HS-27A (cell line): ENCODE data around the gene ANKAR.
A peak's percentile ranks its signal among the peaks of the same experiment; 100 is the strongest.
"Not testable (repeated sequence)": the region's sequence is repeated elsewhere in the genome, so short reads cannot be mapped to it uniquely, and the experiment has no call there.

Experiments
- DNase-seq: peaks from one replicate; pipeline ENCODE4 v3.0.0-alpha.2; 2012; ENCODE audit warnings: low read depth, missing footprints

Gene ANKAR

DNA sequence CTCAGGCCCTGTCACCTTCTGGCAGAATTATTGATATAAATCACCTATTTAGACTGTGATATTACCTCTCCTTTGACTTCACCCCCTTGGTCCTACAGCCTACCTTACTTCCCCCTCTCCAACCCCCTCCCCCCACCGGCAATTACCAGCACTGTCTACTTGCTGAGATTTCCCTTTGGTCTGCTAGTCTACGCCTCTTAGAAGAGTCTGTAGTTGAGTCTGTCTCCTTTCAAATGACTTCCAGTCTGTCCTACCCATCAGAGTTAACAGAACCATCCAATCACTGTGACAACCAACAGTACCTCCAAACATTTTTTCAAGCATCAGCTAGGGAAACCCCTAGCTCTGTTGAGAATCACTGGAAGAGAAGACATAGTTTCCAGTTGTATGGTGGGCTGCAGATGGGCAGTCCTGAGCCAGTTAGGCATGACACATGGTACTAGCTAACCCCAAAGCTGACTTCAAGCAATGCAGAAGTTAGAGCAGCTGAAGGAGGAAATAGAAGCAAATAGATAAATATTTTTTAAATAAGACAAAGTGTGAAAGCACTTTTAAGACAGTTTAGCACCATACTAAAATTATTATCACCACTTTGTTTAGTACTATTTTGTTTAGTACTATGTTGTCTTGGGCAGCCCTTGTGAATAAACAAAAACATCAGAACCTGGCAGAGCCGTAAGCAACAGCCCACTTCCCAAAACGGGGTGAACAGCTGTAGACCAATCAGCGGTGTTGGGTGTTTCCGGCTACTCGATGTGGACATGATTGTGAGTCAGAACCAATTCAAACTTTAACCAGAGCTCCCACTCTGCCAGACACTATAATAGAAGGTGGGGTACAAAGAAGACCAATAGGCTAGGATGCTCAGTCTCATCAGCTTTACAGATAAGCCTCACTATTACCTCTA, 15.9 kb upstream of the ANKAR start:
- no peak for DNase-seq

DNA sequence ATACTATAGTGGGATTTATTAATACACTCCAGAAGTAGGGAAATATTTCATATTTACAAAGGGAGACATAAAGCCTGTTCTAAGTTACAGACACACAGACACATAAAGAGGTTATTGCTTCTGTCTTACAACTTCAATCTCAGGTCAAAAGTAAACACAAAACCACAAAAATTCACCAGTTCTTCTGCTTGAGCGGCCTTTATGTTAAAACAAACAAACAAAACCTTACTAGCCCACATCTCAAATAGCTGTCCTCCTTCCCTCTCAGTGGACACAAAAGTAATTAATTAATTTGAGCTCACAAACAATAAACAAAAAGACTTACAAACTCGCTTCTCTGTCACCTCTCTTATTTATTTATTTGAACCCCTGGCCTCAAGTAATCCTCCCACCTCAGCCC, 14.7 kb upstream of the ANKAR start:
- DNase-seq = no peak

DNA sequence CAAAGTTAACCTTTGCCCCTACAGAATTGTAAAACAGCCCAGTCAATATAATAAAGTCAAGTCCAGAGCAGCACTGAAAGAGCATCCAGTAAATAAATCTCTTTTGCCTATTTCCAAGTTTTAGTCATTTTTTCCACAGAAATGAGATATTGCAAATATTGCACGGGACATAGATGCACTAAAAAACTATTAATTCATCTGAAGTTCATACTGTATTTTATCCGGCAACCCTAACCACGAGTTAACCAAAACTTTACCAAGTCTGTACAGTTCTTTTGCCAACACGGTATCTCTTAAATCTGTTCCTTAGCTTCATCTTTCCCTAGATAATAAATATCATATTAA, 13.7 kb upstream of the ANKAR start:
- DNase-seq = no peak

DNA sequence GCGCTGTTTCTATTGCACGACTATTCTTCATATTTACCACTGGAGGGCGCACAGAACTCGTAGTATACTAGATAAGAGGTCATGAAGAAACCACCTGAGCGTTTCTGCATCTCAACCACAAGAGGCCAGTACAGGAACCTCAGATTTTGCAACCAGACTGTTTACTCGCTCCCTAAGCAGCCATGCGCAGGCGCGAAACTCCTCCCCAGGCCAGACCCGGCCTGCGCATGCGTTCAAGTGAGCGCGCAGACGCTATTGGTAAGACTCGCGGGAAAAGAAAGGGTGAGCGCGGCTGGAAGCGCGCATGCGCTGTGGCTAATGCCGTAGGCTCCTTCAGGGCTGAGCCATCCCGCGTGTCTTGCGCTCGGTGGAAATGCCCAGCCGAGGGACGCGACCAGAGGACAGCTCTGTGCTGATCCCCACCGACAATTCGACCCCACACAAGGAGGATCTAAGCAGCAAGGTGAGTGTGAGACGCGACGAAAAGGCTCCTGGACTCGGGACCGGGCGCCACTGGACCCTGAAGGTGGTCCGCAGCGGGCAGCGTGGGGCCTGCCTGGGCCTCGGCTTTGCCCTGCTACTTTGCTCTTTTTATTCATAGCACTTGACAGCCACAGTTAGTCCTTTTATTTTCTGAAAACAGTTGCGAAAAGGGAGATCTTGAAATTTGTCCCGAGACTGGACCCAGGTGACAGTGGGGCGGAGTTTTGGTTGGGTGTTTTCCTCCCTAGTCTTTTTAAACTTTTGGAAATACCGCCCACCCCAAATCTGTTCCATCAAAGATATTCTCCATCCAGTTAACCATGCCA, 13.1 kb upstream of the ANKAR start, which contains the start of gene ASNSD1:
Gene ASNSD1 (plus strand): TSS at position 312 of the 809 bp plus-strand sequence. CDS start 4,674 bp downstream, outside the sequence.
- DNase-seq = peak; percentile 95

DNA sequence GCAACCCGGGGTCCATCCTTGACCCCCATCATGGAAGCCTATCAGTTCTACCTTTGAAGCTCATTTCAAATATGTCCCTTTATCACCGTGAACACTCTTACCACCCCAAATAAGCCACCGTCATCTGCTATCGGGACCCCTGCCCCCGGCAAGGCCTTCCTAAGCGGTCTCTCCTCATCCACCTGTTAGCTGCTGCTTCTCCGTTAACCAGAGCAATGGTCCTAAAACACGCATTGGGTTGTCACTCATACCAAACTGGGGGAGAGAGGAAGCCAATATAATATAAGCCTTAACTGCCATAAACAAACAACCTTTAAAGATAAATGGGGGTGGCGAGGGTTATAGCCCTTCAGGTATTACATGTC, 12.5 kb upstream of the ANKAR start:
- no peak for DNase-seq

DNA sequence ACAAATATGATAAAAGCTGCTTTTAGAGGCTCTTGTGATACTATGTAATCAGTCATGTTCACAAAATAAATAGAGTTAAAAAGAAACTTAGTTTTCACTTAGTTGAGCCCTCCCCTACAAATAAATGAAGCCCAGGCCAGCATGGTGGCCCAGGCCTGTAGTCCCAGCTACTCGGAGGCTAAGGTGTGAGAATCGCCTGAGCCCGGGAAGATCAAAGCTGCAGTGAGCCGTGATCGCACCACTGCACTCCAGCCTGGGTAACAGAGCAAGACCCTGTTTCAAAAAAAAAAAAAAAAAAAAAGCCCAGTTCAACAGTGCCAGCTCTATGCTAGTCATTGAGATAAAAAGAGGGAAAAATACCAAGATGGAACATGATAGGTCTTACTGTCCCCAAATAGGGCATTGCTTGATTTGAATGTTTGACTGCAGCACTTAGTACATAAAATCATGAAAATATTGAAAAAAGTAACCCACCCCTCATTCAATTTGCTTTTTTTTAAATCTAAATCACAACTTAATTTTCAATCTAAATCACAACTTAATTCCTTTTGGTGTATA, 11.7 kb upstream of the ANKAR start:
- DNase-seq = no peak

DNA sequence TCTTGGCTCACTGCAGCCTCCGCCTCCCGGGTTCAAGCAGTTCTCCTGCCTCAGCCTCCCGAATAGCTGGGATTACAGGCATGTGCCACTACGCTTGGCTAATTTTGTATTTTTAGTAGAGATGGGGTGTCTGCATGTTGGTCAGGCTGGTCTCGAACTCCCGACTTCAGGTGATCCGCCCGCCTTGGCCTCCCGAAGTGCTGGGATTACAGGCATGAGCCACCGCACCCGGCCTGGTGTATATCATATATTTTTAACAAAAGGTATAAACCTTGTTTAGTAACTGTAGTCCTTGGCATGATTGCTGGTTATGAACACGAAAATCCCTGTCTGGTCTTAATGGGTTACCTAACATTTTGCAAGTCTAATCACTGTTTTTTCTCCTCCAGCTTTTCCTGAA, 11.2 kb upstream of the ANKAR start:
- DNase-seq = not testable (repeated sequence)

DNA sequence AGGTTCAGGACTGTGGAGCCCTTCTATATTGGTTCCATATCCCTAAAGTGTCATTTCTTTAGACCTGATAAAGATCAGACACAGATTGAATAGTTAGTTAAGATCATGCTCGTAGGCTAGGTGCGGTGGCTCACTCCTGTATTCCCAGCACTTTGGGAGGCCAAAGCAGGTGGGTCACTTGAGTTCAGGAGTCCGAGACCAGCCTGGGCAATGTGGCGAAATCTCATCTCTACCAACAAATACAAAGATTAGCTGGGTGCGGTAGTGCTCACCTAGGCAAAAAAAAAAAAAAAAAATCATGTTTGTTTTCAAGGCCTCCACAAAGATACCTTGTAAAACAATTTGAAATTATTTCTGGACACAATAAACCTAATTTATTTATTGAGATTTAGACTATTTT, 4.6 kb upstream of the ANKAR start:
- no peak for DNase-seq

DNA sequence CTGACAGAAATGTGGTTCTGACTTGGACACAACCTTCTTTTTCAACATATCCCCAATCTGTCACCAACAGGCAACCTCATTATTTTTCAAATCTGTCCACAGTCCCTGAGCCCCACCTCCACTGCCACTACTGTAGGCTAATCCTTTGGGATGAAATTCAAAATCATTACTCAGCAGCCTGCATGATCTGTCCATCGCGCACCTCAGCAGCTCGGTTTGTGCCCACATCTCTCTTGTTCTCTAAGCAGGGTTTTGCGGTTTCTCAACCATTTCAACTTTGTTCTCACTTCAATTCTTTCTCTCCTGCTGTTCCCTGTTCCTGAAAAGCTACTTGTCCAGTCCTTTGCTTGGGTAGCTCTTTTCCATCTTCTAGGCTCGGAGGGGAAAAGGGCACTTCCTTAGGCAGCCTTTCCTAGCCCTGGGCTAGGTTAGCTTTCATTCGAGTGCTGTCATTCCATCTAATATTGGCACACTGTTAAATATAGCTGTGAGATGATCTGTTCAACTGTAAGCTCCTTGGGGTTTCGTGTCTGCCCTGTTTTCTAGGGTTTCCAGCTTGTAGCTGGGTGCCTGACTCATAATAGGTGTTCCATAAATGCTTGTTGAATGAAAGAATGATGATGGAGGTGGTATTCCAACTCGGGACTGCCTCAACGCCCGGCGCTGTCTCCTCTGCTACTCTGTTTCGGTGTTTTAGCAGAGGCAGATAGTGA, 653 bp upstream of the ANKAR start:
- no peak for DNase-seq

DNA sequence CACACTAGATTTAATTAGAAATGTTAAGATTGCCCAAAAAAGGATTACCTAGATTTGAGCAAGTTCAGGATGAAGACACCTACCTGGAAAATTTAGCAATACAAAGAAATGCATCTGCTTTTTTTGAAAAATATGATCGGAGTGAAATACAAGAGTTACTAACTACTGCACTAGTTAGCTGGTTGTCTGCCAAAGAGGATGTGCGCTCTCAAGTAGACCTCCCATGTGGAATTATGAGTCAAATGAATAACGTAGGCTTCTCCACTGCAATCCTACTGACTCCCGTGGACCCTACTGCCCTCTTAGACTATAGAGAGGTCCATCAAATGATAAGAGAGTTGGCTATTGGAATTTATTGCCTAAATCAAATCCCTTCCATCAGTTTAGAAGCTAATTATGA, 2.0 kb downstream of the ANKAR start:
- no peak for DNase-seq

DNA sequence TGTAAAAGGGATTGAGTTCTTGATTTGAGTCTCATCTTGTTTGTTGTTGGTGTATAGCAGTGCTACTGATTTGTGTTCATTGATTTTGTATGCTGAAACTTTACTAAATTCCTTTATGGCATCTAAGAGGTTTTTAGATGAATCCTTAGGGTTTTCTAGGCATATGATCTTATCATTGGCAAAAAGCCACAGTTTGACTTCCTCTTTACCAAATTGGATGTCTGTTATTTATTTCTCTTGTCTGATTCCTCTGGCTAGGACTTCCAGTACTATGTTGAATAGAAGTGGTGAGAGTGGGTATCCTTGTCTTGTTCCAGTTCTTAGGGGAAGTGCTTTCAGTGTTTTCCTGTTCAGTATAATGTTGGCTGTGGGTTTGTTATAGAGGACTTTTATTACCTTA, 4.8 kb downstream of the ANKAR start:
- DNase-seq = no peak

DNA sequence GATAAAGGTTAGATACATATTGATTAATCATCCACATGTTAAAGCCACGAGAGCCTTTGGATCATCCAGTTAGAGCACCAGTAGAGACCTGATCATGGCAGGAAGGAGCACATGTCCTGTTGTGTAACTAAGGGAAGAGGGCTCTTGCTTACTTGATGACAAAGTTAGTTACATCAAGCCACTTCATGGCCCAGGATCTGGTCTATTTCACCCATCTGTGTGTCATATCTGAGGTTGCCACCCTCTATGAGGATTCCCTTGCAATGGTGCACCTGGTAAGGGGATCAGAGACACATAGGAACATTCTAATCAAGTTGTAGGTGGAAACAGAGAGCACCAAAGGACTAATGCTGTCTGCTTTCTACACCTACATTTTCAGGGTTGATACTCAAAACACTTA, 6.7 kb downstream of the ANKAR start:
- no peak for DNase-seq

DNA sequence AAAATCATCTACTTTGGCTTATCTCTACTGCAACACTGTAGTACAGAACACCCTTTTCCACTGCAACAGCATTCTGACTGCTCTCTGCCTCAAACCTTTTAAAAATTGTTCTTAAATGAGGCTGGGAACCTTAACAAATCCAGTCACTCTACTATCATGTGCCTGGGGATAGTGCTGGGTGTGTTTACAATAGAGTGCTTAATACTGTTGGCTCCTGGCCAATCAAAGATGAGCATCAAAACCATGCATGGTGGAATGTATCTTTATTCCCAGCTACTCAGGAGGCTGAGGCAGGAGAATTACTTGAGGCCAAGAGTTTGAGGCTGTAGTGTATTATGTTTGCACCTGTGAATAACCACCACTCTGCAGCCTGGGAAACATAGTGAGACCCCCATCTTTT, 7.4 kb downstream of the ANKAR start:
- DNase-seq = no peak

DNA sequence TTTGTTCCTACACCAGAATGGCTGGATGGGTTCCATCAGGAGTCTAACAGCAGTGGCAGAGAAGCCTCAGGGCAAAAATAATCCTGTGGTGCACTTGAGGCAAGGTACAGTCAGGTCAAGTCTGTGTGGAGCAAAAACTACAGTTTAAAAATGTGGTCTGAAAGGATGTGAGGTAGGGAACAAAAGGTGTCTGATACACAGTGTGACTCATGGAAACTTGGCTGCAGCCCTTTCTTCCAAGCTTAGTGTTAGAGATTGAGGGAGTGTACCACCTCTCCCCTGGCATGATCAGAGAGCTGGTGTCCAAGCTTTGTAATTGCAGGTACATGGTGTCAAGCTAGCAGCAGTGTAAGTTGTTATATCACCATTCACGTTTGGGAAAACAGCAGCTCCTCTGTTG, 8.9 kb downstream of the ANKAR start:
- DNase-seq = no peak

DNA sequence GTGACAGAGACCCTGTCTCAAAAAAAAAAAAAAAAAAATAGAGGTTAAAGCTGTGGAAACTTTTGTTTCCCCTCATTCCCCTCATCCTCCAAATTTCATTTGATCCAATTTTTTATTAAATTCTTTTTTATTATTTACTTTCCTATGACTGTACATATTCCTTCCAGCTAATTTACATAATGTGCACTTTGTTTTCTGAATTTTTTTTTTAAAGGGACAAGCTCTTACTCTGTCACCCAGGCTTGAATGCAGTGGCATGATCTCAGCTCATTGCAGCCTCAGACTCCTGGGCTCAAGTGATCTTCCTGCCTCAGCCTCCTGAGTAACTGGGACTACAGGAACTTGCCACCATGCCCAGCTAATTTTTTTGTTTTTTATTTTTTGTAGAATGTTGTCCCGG, 10.3 kb downstream of the ANKAR start:
- DNase-seq = no peak

DNA sequence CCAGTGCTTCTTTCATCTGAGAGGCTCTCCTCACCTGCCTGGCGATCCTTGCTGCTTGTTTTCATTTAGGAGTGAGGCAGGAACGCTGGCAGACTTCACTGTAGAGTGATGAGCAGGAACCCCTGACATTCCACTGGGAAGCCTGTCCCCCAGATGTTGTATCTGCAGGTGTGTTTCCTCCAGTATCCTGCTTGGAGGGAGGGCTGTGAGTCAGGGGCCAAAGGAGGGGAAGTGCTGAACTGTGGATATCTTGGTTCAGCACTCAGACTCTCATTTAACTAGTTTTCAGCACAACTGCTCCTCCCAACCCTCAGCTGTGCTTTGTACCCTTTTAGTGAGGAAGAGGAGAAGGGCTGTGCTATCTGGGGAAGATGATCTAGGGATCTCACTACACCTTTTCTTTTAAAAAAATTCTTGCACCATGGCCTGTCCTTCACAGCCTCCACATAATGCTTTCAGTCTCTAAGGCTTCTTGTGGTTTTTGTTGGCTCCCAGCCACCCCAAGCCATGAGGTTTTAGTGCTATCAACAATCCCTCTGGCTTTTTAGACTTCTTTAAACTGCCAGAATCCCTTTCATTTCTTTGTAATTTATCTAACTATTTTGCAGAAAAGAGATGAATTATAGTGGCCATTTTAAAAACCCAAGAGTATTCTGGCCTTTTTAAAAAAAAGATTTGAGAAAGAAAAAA, 11.2 kb downstream of the ANKAR start:
- no peak for DNase-seq

DNA sequence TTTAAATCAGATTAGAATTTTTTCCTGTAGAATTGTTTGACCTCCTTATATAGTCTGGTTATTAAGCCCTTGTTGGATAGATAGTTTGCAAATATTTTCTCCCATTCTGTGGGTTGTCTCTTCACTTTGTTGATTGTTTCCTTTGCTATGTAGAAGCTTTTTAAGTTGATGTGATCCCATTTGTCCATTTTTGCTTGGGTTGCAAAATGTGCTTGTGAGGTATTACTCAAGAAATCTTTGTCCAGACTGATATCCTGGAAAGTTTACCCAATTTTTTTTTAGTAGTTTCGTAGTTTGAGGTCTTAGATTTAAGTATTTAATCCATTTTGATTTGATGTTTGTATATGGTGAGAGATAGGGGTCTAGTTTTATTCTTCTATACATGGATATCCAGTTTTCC, 13.3 kb downstream of the ANKAR start:
- not testable (repeated sequence) for DNase-seq

DNA sequence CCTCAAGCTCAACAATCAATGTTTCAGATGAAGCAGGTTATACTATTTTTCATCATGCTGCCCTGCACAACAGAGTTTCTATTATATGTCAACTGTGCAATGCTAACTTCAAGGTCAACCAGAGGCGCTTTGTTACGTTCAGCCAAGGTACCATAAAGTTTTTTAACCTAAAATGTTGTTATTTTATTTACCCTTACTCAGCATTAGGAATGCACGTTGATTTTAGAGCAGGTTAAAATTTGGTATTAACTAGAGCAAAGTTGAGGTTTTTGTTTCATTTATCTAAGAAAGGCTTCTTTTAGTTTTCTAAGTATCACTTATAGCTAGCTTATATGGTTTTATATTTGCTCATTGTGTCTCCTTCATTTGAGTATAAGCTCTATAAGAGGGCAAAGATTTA, 21.8 kb downstream of the ANKAR start:
- DNase-seq = no peak

DNA sequence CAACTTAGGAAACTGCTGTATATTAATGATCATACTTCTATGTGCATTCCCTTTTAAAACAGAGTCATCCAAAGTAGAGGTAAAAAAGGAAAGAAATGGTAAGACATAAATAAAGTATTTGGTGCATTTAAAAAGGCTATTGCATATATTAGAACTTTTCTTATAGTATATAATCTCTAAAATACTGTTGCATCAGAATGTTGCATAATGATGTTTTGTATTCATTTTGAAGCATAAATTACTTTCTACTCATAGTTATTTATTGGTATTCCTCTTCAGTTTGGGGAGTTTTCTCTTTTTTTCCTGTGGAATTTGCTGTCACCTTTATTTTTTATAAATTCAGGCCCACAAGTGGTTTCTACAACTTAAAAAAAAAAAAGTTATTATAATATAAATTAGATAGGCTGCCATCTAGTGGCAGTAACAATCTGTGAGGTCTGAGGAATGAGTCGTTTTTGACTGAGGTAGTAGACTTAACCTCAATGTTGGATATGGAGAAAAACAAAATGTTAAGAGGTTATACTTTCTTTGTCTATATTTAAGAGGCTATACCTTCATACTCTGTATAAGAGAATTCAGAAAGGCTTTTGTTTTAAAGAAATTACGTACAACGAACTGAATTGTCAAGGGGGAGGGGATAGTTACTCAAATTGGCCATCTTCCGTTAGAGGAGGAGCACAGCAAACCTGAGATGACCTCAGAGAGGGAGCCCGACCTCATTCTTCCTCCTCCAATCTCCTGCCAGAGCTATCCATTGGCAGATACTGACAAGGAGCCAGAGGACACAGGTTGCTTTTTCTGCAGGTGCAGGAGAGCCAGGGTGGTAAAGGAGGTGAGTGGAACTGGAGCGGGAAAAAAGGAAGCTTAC, 23.8 kb downstream of the ANKAR start:
- no peak for DNase-seq

DNA sequence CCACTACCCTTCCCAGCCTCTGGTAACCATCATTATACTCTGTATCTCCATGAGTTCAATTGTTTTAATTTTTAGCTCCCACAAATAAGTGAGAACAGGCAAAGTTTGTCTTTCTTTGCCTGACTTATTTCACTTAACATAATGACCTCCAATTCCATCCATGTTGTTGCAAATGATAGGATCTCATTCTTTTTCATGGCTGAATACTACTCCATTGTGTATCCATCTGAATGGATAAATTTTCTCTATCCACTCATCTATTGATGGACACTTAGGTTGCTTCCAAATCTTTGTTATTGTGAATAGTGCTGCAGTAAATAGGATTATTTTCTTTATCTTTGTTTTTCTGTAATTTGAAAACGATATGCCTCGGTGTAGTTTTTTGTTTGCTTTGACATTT, 26.2 kb downstream of the ANKAR start:
- DNase-seq = no peak

DNA sequence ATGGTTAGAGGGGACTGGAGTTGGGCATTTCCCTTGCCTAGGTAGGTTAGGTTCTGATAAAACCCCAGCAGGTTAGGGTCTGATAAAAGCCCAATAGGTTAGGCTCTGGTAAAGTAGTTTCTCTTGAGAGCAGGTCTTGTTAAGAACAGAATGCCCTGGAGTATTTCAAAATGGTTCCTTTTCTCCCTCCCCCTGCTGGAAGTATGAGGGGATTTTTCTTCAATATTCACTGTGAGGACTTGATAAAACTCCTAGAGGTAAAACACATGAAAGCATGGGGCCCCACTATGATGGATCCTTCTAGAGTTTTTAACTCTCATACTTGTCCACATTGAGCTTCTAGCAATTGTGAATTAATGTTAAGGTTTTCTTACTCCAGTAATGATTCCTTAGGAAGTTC, 27.6 kb downstream of the ANKAR start:
- no peak for DNase-seq
